ENCODE measurements around the gene PDIK1L. TPM values are rescaled to one million over a fixed set of nuclear protein-coding genes. Genes with fewer than 3 reads are reported as not detected.

PDIK1L gene
- total RNA-seq, 1 donor from 2014 or later, result 6.8 TPM

DNA sequence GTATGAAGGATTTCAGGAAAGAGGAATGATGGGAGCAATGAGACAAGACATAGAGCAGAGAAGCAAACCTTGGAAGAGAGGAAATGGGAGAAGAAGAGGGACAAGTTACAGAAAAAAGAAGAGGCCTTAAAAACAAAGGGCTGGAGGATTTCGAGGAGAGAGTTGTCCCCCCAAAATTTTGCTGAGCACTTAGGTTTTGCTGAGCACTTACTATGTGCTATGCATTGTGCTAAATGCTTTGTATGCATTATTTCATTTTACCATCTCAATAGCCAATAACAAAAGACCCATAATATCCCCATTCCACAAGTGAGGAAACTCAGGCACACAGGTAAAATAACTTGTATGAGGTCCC lies 41.7 kb upstream of the PDIK1L start:
- Mint-ChIP-seq H3K27me3 (ENCODE audit: unreplicated experiment) (peaks cover 9% of the 10 kb centered on the region), H3K27ac (ENCODE audit: unreplicated experiment) (no peak overlapping the region), H3K9me3 (ENCODE audit: unreplicated experiment) (no peaks in the 10 kb centered on the region), H3K4me1 (ENCODE audit: unreplicated experiment) (no peaks in the 10 kb centered on the region), H3K36me3 (ENCODE audit: low read depth, unreplicated experiment) (no peaks in the 10 kb centered on the region), H3K4me3 (ENCODE audit: unreplicated experiment) (no peak overlapping the region)
- no peak for DNase-seq (ENCODE audit: low spot score)
- no peak for TF ChIP-seq CTCF (IDR thresholded peaks at IDR 0.05; ENCODE audit: unreplicated experiment)

DNA sequence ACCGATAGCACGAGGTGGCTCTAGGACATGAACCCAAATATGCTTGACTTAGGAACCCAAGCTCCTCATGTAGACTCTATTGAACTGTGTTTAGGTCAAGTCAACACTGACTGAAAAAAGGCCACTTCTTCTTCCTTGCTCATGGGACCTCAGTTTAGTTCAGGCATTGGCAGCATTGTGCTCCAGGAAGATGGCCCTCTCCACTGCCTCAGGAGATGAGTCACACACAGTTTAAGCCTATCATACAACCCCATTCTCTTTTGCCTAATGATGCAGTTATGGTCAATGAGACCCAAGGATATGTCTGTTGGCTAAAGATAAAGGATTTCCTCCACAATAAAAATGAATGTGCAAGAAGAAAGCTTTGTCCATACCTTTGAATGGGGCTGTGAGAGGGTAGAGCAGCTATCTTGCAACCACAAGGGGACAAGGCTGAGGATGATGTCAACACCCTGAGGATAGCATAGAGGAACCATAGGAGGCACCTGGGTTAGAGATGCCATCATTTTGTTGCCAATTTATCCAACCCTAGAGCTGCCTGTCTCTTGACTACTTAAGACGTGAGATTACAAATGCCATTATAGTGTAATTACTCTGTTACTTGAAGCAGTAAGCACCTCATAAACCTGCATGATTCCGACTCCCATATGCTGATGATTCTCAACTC lies 41.2 kb upstream of the PDIK1L start:
- H3K36me3 Mint-ChIP-seq (ENCODE audit: low read depth, unreplicated experiment), result no peaks in the 10 kb centered on the region
- no peaks in the 10 kb centered on the region for H3K9me3 Mint-ChIP-seq (ENCODE audit: unreplicated experiment)
- H3K27ac Mint-ChIP-seq (ENCODE audit: unreplicated experiment), result no peak overlapping the region
- H3K4me1 Mint-ChIP-seq (ENCODE audit: unreplicated experiment), result no peaks in the 10 kb centered on the region
- no peak for TF ChIP-seq CTCF (IDR thresholded peaks at IDR 0.05; ENCODE audit: unreplicated experiment)
- H3K4me3 Mint-ChIP-seq (ENCODE audit: unreplicated experiment), result no peak overlapping the region
- no peak for DNase-seq (ENCODE audit: low spot score)
- peaks cover 9% of the 10 kb centered on the region for H3K27me3 Mint-ChIP-seq (ENCODE audit: unreplicated experiment)

DNA sequence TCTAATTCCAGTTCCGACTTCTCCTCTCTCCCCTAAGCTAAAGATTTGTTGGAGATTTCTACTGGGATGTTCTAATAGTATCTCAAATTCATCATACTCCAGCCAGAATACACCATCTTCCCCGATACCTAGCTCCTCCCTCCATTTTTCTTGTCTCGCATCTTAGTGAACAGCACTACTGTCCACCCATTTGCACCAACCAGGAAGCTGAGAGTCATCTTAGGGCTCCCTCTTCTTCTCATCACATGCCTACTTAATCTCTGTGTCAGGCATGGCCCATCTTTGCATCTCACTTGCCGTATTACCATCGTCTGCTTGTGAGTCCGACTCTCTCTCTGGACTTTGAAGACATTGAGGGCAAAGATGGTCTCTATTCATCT lies 40.7 kb upstream of the PDIK1L start:
- no peaks in the 10 kb centered on the region for H3K36me3 Mint-ChIP-seq (ENCODE audit: low read depth, unreplicated experiment)
- peaks cover 9% of the 10 kb centered on the region for H3K27me3 Mint-ChIP-seq (ENCODE audit: unreplicated experiment)
- TF ChIP-seq CTCF (IDR thresholded peaks at IDR 0.05; ENCODE audit: unreplicated experiment), result no peak
- no peaks in the 10 kb centered on the region for H3K4me1 Mint-ChIP-seq (ENCODE audit: unreplicated experiment)
- H3K4me3 Mint-ChIP-seq (ENCODE audit: unreplicated experiment), result no peak overlapping the region
- DNase-seq (ENCODE audit: low spot score), result no peak
- H3K27ac Mint-ChIP-seq (ENCODE audit: unreplicated experiment), result no peak overlapping the region
- H3K9me3 Mint-ChIP-seq (ENCODE audit: unreplicated experiment), result no peaks in the 10 kb centered on the region

DNA sequence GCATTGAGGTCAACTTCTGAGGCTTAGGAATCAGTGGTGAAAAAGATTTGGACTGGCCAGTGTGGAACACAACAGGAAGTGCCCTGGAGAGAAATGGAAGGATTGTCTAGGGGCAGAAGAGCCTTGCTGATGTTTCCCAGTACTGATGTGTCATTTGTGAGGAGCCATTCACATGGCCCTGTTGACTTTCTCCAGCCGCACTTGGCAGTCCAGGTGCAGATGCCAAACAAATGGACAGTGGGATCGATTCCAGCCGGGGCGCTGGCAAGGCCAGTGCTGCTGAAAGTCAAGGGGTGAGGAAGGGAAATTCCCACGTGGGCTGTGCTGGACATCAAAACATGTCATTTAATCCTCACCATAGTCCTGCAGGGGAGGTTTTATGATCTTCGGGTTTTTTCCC lies 39.3 kb upstream of the PDIK1L start:
- peaks cover 9% of the 10 kb centered on the region for H3K27me3 Mint-ChIP-seq (ENCODE audit: unreplicated experiment)
- TF ChIP-seq CTCF (IDR thresholded peaks at IDR 0.05; ENCODE audit: unreplicated experiment), result no peak
- no peaks in the 10 kb centered on the region for H3K36me3 Mint-ChIP-seq (ENCODE audit: low read depth, unreplicated experiment)
- H3K4me1 Mint-ChIP-seq (ENCODE audit: unreplicated experiment), result no peaks in the 10 kb centered on the region
- no peak for DNase-seq (ENCODE audit: low spot score)
- no peak overlapping the region for H3K4me3 Mint-ChIP-seq (ENCODE audit: unreplicated experiment)
- H3K9me3 Mint-ChIP-seq (ENCODE audit: unreplicated experiment), result no peaks in the 10 kb centered on the region
- H3K27ac Mint-ChIP-seq (ENCODE audit: unreplicated experiment), result no peak overlapping the region

GRCh38 chr1:26075421-26076144 lies 36.0 kb upstream of the PDIK1L start:
- Mint-ChIP-seq H3K36me3 (ENCODE audit: low read depth, unreplicated experiment) (no peaks in the 10 kb centered on the region), H3K4me3 (ENCODE audit: unreplicated experiment) (no peak overlapping the region), H3K9me3 (ENCODE audit: unreplicated experiment) (no peaks in the 10 kb centered on the region), H3K4me1 (ENCODE audit: unreplicated experiment) (no peaks in the 10 kb centered on the region), H3K27ac (ENCODE audit: unreplicated experiment) (no peak overlapping the region), H3K27me3 (ENCODE audit: unreplicated experiment) (peaks cover 6% of the 10 kb centered on the region)
- no peak for TF ChIP-seq CTCF (IDR thresholded peaks at IDR 0.05; ENCODE audit: unreplicated experiment)
- no peak for DNase-seq (ENCODE audit: low spot score)
